Large intestine (tissue), 12 donors: Measurements from ENCODE around the gene NSD1. TPM values are rescaled to one million over a fixed set of nuclear protein-coding genes. Genes with fewer than 3 reads are reported as not detected.

Experiments used
- DNase-seq, 2 donors: peaks; one replicate each; pipeline versions ENCODE4 v3.0.0 to v3.0.0-alpha.2; 2013
- H3K27ac ChIP-seq: one replicate; pipeline ENCODE4 v1.5.1; 2013; ENCODE audit warnings: low read length
- H3K27me3 ChIP-seq: 2 replicates; pipeline ENCODE4 v1.6.1; 2013; ENCODE audit warnings: low read length; ENCODE audit not compliant: control insufficient read depth, insufficient read depth
- H3K36me3 ChIP-seq: 2 replicates; pipeline ENCODE4 v1.6.1; 2013; ENCODE audit warnings: low read length; ENCODE audit not compliant: control insufficient read depth, insufficient read depth
- H3K4me1 ChIP-seq: one replicate; pipeline ENCODE4 v1.6.1; 2013; ENCODE audit warnings: low read length; ENCODE audit not compliant: control insufficient read depth, insufficient read depth
- H3K4me3 ChIP-seq: one replicate; pipeline ENCODE4 v1.5.1; 2013; ENCODE audit warnings: low read length
- H3K9me3 ChIP-seq: one replicate; pipeline ENCODE4 v1.6.1; 2013; ENCODE audit warnings: mild to moderate bottlenecking, low read depth, low read length, moderate library complexity; ENCODE audit not compliant: control insufficient read depth
- WGBS: methylation state at CpG from one replicate; pipeline ENCODE4 v1.1.5; 2013; ENCODE audit warnings: low lambda C conversion rate; ENCODE audit not compliant: insufficient coverage; 5-methylcytosine and 5-hydroxymethylcytosine counted together
- long read RNA-seq, 11 donors: transcript quantifications; one replicate each; lab custom pipeline, GENCODE V29; 2026
- polyA plus RNA-seq: library from polyadenylated mRNA; unstranded; fragments of 120-200 nt; gene quantifications from one replicate; pipeline ENCODE4 v1.2.1, GENCODE V29; 2013

NSD1 gene, protein sequence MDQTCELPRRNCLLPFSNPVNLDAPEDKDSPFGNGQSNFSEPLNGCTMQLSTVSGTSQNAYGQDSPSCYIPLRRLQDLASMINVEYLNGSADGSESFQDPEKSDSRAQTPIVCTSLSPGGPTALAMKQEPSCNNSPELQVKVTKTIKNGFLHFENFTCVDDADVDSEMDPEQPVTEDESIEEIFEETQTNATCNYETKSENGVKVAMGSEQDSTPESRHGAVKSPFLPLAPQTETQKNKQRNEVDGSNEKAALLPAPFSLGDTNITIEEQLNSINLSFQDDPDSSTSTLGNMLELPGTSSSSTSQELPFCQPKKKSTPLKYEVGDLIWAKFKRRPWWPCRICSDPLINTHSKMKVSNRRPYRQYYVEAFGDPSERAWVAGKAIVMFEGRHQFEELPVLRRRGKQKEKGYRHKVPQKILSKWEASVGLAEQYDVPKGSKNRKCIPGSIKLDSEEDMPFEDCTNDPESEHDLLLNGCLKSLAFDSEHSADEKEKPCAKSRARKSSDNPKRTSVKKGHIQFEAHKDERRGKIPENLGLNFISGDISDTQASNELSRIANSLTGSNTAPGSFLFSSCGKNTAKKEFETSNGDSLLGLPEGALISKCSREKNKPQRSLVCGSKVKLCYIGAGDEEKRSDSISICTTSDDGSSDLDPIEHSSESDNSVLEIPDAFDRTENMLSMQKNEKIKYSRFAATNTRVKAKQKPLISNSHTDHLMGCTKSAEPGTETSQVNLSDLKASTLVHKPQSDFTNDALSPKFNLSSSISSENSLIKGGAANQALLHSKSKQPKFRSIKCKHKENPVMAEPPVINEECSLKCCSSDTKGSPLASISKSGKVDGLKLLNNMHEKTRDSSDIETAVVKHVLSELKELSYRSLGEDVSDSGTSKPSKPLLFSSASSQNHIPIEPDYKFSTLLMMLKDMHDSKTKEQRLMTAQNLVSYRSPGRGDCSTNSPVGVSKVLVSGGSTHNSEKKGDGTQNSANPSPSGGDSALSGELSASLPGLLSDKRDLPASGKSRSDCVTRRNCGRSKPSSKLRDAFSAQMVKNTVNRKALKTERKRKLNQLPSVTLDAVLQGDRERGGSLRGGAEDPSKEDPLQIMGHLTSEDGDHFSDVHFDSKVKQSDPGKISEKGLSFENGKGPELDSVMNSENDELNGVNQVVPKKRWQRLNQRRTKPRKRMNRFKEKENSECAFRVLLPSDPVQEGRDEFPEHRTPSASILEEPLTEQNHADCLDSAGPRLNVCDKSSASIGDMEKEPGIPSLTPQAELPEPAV (N-terminal part only)
- 27.2 TPM for polyA plus RNA-seq
- long read RNA-seq, donor 1: 0 reads
- long read RNA-seq, donor 2, full-length matches to known transcripts: 2 of 8 reads
- long read RNA-seq, donor 2, partial matches to known transcripts: 0 of 8 reads
- long read RNA-seq, donor 2, other reads (novel, unspliced or antisense): 6 of 8 reads
- long read RNA-seq, donor 3, partial matches to known transcripts: 8 of 8 reads
- long read RNA-seq, donor 3, other reads (novel, unspliced or antisense): 0 of 8 reads
- long read RNA-seq, donor 4: 0 reads
- long read RNA-seq, donor 5, partial matches to known transcripts: 0 of 2 reads
- long read RNA-seq, donor 5, other reads (novel, unspliced or antisense): 0 of 2 reads
- long read RNA-seq, donor 6, partial matches to known transcripts: 16 of 20 reads
- long read RNA-seq, donor 6, other reads (novel, unspliced or antisense): 0 of 20 reads
- long read RNA-seq, donor 7, partial matches to known transcripts: 0 of 1 reads
- long read RNA-seq, donor 7, other reads (novel, unspliced or antisense): 0 of 1 reads
- long read RNA-seq, donor 8, partial matches to known transcripts: 0 of 2 reads
- long read RNA-seq, donor 8, other reads (novel, unspliced or antisense): 0 of 2 reads
- long read RNA-seq, donor 9, partial matches to known transcripts: 0 of 1 reads
- long read RNA-seq, donor 9, other reads (novel, unspliced or antisense): 0 of 1 reads
- long read RNA-seq, donor 10, full-length matches to known transcripts: 2 of 2 reads
- long read RNA-seq, donor 10, partial matches to known transcripts: 0 of 2 reads
- long read RNA-seq, donor 10, other reads (novel, unspliced or antisense): 0 of 2 reads
- long read RNA-seq, donor 11, partial matches to known transcripts: 0 of 1 reads
- long read RNA-seq, donor 11, other reads (novel, unspliced or antisense): 0 of 1 reads

DNA sequence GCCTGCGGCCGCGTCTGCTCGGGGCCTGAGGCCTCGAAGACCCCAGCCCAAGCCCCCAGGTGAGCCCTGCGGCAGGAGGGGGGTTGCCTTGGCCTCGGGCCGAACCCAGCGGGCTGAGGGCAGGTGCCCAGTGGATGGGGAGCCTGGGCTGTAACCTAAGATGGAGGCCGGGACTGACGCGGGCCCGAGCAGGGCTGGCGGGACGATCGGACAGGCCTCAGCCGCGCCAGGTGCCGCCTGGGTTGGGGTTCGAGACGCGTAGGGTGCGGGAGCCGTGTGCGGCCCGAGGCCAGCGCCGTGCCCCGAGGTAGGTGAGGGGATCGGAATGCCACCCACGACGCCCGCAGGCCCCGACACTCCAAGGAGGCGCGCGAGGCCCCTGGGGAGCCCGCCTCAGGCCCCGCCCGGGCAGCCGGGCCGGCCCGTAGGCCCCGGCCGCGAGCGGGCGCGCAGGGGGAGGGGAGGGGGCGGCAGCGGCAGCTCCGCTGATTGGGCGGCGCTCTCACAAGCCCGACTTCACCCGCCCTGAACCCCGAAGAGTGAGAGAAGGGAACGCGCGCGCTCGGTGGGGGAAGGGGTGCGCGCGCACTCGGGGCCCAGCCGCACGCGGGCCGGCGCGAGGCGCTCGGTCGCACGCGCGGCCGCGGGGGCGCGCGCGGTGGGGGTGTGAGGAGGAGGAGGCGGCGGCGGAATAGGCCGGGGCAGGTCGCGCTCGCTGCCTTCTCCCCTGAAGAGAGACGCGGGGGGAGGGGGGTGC, at the start of gene NSD1:
NSD1 (plus strand) TSS at position 678 of the 757 bp plus-strand sequence. CDS start 1,331 bp downstream, outside the sequence.
- H3K4me3 ChIP-seq: peak within 1 kb of the TSS; percentile 77
- H3K36me3 ChIP-seq: peaks cover 27% of the 10 kb centered on the region
- H3K27ac ChIP-seq: peak within 1 kb of the TSS; percentile 87
- DNase-seq: peak; percentile 93 to 98
- no peaks in the 10 kb centered on the region for H3K27me3 ChIP-seq
- H3K9me3 ChIP-seq: no peaks in the 10 kb centered on the region
- peaks cover 20% of the 10 kb centered on the region for H3K4me1 ChIP-seq
- no CpG with 5 or more reads among the region's 93 CpGs for WGBS

DNA sequence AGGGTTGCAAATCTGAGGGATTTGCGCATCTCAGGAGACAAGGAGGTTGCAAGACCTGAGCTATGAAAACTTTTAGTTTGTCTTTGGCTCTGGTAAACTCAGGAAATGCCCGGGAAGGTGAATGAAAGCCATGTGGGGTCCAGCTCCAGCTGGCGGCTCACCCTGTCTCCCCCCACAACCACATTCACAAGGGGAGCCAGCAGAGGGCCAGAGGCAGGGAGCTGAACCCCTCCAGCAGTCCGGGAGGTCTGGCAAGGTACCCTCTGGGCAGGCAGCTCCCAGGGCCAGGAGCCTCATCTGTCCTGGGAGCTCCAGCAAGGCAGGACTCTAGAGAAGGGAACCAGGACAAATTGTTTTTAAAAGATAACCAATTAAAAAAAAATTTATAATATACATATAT, 49.4 kb upstream of the NSD1 start:
- no CpG with 5 or more reads among the region's 4 CpGs for WGBS
- H3K27ac ChIP-seq: no peak overlapping the region

DNA sequence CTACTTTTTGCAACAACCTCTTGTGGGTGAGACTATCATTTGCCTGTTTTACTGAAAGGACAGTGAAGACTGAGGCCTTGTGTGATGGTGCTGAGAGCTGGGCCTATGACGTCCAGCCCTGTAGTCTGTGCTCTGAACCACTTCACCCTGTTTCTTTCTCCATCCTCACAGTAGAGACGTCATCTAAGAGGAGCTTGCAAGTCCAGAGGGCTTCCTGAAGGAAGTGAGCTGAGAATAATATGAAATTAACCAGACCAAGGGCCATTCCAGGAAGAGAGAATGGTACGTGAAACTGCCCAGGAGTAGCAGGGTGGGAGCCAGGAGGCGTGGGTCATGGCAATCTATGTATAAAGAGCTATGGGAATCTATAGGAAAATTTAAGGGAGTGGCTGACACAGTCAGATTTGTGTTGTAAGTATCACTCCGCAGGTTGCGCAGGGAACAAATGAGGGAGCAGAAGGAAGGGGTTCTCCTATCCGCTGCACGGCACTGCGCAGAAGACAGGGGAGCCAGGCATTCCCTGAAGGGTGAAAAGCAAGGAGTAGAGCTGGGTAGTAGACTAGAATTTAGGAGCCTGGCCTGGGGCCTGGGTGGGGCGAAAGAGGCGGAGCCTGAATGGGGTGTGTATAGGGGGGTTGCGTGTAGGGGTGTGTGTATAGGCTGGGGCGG, 47.5 kb upstream of the NSD1 start:
- Histone ChIP-seq H3K4me1 (peaks cover 45% of the 10 kb centered on the region), H3K27me3 (no peaks in the 10 kb centered on the region), H3K36me3 (peaks cover 19% of the 10 kb centered on the region), H3K4me3 (peak overlapping the region; percentile 9), H3K27ac (peak overlapping the region; percentile 86), H3K9me3 (peaks cover 2% of the 10 kb centered on the region)
- WGBS: 20% methylated on average over 4 of the region's 13 CpGs
- DNase-seq: peak; percentile 53 to 86

More for the DNA sequence above, 49.4 kb upstream of the NSD1 start:
- H3K9me3 ChIP-seq: peaks cover 2% of the 10 kb centered on the region
- no peaks in the 10 kb centered on the region for H3K36me3 ChIP-seq
- no peaks in the 10 kb centered on the region for H3K27me3 ChIP-seq
- peaks cover 25% of the 10 kb centered on the region for H3K4me1 ChIP-seq
- DNase-seq: no peak
- no peak overlapping the region for H3K4me3 ChIP-seq

DNA sequence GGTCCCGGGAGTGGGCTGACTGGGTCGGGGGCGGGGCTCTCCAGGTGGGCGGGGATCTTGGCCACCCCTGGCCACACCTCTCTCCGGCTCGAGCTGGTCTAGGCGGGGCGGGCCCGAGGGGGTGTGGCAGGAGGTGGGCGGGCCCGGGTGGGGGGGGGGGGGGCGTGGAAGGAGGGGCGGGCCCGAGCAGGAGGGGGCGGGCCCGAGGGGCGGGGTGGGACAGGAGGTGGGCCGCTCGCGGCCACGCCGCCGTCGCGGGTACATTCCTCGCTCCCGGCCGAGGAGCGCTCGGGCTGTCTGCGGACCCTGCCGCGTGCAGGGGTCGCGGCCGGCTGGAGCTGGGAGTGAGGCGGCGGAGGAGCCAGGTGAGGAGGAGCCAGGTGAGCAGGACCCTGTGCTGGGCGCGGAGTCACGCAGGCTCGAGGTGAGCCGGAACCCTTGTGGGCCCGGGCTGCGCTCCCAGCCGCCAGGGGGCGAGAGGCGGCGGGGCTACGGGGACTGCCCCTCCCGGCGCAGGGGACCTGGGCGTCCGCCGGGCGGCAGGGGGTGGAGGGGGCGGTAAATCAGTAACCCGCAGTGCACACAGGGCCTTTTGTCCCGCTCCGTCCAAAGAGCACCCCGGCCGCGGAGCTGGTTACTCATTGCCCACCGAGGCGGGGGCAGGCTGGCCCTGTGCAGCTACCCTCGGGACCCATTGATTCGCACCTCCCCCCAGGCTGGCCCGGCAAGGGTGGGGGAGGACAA, 46.7 kb upstream of the NSD1 start, which contains the start of gene FGFR4:
FGFR4 (plus strand) TSS at position 262 of the 744 bp plus-strand sequence. CDS start 2,688 bp downstream, outside the sequence.
- DNase-seq: peak; percentile 97 to 99
- Histone ChIP-seq H3K9me3 (peaks cover under 1% of the 10 kb centered on the region), H3K27me3 (no peaks in the 10 kb centered on the region), H3K4me3 (peak within 1 kb of the TSS; percentile 69), H3K27ac (peak within 1 kb of the TSS; percentile 86), H3K36me3 (peaks cover 26% of the 10 kb centered on the region), H3K4me1 (peaks cover 52% of the 10 kb centered on the region)
- no CpG with 5 or more reads among the region's 68 CpGs for WGBS

GRCh38 chr5:177087398-177088005, 46.1 kb upstream of the NSD1 start:
- Histone ChIP-seq H3K9me3 (no peaks in the 10 kb centered on the region), H3K4me1 (peaks cover 52% of the 10 kb centered on the region), H3K4me3 (peak overlapping the region; percentile 69), H3K36me3 (peaks cover 33% of the 10 kb centered on the region), H3K27me3 (no peaks in the 10 kb centered on the region), H3K27ac (peak overlapping the region; percentile 84)
- DNase-seq: peak in 1 of 2 donors; percentile 60
- WGBS: 17% methylated on average over 2 of the region's 23 CpGs

GRCh38 chr5:177089127-177089526, 44.4 kb upstream of the NSD1 start:
- peaks cover 50% of the 10 kb centered on the region for H3K4me1 ChIP-seq

GRCh38 chr5:177089825-177090641, 43.5 kb upstream of the NSD1 start:
- Histone ChIP-seq H3K9me3 (no peaks in the 10 kb centered on the region), H3K4me3 (peak overlapping the region; percentile 21), H3K36me3 (peaks cover 58% of the 10 kb centered on the region), H3K27me3 (no peaks in the 10 kb centered on the region), H3K4me1 (peaks cover 58% of the 10 kb centered on the region), H3K27ac (peak overlapping the region; percentile 18)
- no CpG with 5 or more reads among the region's 21 CpGs for WGBS
- no peak for DNase-seq

More at GRCh38 chr5:177089127-177089526, 44.4 kb upstream of the NSD1 start:
- no peak for DNase-seq
- WGBS: 40% methylated on average over 1 of the region's 5 CpGs
- H3K36me3 ChIP-seq: peaks cover 49% of the 10 kb centered on the region
- no peaks in the 10 kb centered on the region for H3K27me3 ChIP-seq
- H3K27ac ChIP-seq: peak overlapping the region; percentile 18
- peak overlapping the region; percentile 21 for H3K4me3 ChIP-seq
- H3K9me3 ChIP-seq: no peaks in the 10 kb centered on the region
